ENCODE results near the gene LCOR.

The LCOR gene

GRCh38 chr10:97018251-97019212 lies 186.4 kb downstream of the LCOR start:
- no peaks in the 10 kb centered on the region for H3K9me3 Mint-ChIP-seq
- H3K36me3 Mint-ChIP-seq (ENCODE audit: low read depth), result no peaks in the 10 kb centered on the region
- peaks cover 4% of the 10 kb centered on the region for H3K27me3 Mint-ChIP-seq (ENCODE audit: low read depth, poor library complexity)
- DNase-seq, result no peak
- H3K4me1 Mint-ChIP-seq, result peaks cover 20% of the 10 kb centered on the region
- no peak overlapping the region for H3K4me3 Mint-ChIP-seq
- H3K27ac Mint-ChIP-seq, result peak overlapping the region; percentile 45
- TF ChIP-seq CTCF (IDR thresholded peaks at IDR 0.05), result no peak

DNA sequence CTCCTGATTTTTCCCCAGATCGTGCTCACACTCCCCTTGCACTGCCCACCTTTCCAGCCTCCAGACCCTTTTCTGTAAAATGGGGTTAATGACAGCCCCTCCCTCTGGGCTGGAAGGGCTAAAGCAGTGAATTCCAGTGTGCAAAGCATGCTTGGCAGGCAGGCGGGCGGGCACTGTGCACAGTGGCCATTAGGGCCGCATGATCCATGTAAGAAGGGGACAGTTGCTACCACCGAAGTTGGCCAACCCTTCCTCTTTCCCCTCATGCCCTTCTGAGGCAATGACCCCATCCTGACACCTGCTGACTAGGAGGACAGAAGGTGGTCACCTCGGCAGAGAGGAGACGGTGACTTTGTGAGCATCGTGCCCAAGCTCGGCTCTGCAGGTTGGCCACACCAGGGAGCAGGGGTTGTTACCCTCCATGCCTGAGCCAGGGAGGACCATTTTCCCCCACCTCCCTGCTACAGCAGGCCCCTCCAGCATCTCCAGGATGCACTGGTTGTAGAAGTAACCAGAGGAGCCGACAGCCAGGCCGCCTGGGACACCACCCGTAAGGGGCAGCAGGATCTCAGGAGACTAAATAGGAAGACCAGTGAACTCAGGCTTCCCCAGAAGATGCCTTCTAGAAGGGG lies 187.2 kb downstream of the LCOR start:
- Mint-ChIP-seq H3K4me1 (peaks cover 20% of the 10 kb centered on the region), H3K4me3 (no peak overlapping the region)
- DNase-seq, result no peak

DNA sequence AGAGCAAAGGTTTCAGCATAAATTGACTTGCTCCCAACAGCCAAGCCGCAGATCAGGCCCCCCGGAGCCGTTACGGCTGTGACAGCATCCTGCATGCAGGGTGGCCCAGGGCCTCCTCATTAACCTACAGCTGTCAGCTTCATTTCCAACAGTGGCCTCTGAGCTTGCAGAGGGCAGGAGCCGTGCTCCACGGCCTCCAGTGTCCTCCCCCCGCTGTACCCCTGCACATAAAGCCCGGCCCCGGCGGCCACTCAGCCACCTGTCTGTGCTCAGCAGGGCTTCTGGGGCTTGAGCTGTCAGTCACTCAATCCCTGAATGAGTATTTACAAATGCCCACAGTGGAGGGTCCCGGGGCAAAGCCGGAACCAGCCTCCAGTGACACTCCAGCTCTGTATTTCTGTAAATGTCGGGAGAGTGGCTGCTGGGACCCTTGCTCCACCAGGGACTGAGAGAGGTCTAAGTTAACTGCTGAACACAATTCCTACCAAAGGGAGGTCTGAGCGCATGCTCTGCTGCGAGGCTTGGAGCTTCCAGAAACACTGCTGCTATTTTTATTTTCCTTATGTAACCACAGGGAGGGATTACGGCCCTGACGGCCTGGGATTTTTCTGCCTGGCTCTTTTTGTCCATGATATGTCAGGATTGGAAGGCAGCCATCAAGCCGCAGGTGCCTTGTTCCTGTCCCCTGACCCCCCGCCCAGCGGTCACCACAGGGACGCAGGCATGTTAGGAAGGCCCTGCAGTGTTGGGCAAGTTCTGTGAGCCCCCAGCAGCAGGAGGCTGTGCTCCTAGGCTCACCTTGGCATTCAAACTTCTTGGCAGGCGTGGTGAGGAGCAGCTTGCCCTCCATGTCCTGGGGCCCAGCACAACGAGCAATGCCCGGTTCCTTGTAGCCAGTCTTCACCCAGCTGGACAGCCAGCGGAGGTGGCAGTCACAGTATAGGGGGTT lies 188.6 kb downstream of the LCOR start:
- TF ChIP-seq CTCF (IDR thresholded peaks at IDR 0.05), result no peak
- H3K9me3 Mint-ChIP-seq, result no peaks in the 10 kb centered on the region
- H3K27ac Mint-ChIP-seq, result no peak overlapping the region
- no peaks in the 10 kb centered on the region for H3K36me3 Mint-ChIP-seq (ENCODE audit: low read depth)
- H3K4me1 Mint-ChIP-seq, result peaks cover 24% of the 10 kb centered on the region
- no peak for DNase-seq
- peaks cover 4% of the 10 kb centered on the region for H3K27me3 Mint-ChIP-seq (ENCODE audit: low read depth, poor library complexity)
- no peak overlapping the region for H3K4me3 Mint-ChIP-seq

More for the DNA sequence above, 187.2 kb downstream of the LCOR start:
- H3K27me3 Mint-ChIP-seq (ENCODE audit: low read depth, poor library complexity), result peaks cover 4% of the 10 kb centered on the region
- H3K9me3 Mint-ChIP-seq, result no peaks in the 10 kb centered on the region
- H3K27ac Mint-ChIP-seq, result no peak overlapping the region
- no peak for TF ChIP-seq CTCF (IDR thresholded peaks at IDR 0.05)
- no peaks in the 10 kb centered on the region for H3K36me3 Mint-ChIP-seq (ENCODE audit: low read depth)

GRCh38 chr10:97022616-97023015 lies 190.5 kb downstream of the LCOR start:
- Mint-ChIP-seq H3K4me3 (no peak overlapping the region), H3K27me3 (ENCODE audit: low read depth, poor library complexity) (no peaks in the 10 kb centered on the region), H3K4me1 (peaks cover 17% of the 10 kb centered on the region), H3K36me3 (ENCODE audit: low read depth) (no peaks in the 10 kb centered on the region), H3K27ac (no peak overlapping the region), H3K9me3 (no peaks in the 10 kb centered on the region)
- DNase-seq, result no peak
- no peak for TF ChIP-seq CTCF (IDR thresholded peaks at IDR 0.05)

DNA sequence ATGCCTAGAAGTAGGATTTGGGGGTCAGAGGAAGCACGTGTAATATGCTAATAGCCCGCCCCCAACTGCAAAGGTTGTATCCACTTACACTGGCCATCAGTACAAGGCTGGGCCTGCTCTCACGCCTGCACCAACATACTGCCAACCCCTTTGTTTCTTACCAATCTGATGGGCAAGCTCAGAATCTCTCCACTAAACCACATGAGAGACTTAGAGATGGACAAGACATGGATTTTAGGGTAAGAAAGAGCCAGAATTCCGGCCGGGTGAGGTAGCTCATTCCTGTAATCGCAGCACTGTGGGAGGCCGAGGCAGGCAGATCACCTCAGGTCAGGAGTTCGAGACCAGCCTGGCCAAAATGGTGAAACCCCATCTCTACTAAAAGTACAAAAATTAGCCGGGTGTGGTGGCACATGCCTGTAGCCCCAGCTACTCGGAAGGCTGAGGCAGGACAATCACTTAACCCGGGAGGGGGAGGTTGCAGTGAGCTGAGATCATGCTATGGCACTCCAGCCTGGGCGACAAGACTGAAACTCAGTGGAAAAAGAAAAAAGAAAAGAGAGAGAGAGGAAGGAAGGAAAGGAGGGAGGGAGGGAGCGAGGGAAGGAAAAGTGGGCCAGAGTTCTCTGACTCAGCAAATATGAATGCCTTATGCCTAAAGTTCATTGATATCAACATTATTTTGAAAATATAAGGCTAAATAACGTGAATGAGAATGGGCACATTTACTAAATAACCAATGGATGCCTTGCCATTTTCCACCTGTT lies 191.5 kb downstream of the LCOR start:
- Mint-ChIP-seq H3K27me3 (ENCODE audit: low read depth, poor library complexity) (no peaks in the 10 kb centered on the region), H3K27ac (no peak overlapping the region), H3K4me1 (peaks cover 17% of the 10 kb centered on the region), H3K4me3 (no peak overlapping the region), H3K36me3 (ENCODE audit: low read depth) (no peaks in the 10 kb centered on the region), H3K9me3 (no peaks in the 10 kb centered on the region)
- no peak for DNase-seq
- no peak for TF ChIP-seq CTCF (IDR thresholded peaks at IDR 0.05)
